Colon (tissue), 2 donors: ENCODE measurements around the gene FATE1.

ENCODE experiments used
- FAIRE-seq: peaks from 2 replicates; lab custom pipeline; 2012; peaks lifted over from hg19 to GRCh38; lab: Jason Lieb, UNC
- donor health status: control.
- donor health status: control.

FATE1 gene

DNA sequence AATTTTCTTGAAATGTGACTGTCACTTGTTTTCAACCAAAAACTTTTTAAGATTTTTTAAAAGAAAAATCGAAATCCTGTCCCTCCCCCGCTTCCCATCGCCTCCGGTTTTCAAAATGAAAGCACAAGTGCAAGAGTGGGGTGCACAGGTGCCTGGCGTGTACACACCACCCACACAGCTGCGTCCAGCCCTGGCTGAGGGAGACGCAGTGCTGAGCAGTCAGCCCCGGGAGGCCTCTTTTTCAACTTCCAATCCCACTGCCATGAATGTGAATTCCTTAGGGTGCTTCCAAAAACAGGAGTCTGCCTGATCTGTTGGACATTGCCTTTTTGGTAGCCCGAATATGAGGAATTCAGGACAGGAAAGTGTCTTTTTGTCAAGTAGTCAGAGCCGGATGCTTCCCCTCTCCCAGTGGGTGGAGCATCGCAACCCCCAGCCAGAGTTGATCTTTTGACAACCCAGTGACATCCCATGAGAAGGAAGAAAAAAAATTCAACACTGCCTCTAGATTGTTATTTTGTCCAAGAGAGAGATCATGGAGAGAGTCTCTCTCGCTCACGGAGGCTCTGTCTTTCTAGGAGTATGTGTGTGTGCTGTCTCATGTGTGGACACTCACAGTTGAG, 11.7 kb upstream of the FATE1 start:
- no peak for FAIRE-seq

DNA sequence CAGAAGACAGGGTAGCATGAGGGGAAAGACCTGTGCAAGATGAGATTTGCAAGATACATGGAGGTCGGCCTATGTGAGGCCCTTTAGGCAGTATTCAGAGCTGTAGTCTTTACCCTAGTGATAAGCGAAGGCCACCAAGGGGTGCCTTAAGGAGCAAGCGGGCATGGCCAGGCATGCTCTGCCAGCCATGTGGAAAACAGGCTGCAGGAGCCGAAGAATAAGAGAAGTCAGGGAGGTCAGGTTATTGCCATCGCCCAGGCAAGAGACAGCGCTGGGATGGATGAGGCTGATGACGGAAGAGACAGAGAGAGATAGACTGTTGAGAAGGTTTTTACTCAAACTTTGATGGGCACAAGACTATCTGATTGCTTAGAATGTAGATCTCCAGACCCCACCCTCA, 7.0 kb upstream of the FATE1 start:
- no peak for FAIRE-seq

DNA sequence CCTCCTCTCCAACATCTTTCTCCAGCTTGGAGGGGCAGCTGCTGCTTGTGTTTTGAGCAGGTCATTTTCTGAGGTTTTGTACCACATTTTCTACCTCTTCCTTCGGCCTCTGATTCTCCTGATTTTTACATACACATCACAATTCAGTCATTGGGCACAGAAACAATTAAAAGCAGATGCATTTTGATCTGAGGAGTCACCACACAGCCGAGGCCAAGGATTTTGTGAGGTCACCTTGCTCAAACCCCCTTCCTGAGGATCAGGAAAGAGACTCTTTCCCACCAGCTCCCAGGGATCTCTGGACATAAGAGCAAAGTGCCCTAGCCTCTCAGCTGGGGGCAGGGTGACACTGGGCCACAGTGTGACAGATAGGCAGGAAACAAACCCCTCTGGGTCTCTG, 5.4 kb upstream of the FATE1 start:
- no peak for FAIRE-seq

DNA sequence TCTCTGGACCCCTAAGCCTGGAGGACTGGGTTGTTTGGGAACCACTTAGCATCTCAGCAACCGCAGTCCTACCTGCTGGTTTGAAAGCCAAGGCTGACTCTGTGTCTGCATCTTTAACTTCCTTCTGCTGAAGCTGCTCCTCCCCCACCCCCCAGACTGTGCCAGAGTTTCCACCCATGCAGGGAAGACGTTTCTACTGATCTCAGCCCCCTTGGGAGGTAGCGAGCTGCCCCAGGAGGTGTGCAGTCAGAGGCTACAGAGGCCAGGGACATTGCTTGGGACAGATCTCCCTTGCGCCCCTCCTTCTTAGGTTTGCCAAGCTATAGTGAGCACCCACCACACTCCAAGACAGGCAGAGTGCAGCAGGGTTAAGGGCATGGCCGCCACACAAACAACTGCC, 4.7 kb upstream of the FATE1 start:
- FAIRE-seq, result no peak

- no peak for FAIRE-seq
Observed at GRCh38 chrX:151711787-151712186, 4.0 kb upstream of the FATE1 start.

DNA sequence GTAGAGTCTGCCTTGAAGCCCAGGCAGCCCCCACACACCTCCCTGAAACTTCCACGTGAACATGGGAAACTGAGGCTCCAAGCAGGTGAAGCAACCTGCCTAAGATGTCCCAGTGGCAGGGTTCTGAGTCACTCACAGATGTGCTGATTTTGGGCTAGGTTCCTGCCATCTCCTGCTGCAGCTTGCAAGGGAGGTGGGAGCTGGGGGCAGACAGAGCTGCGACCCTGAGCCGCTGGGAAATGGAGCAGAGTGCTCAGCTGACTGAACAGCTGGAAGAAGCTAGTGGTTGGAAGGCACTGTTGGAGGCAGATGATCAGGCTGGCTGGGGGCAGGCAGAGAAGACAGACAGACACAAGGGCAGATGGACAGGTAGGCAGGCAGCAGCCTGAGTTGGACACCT, 3.6 kb upstream of the FATE1 start:
- no peak for FAIRE-seq

DNA sequence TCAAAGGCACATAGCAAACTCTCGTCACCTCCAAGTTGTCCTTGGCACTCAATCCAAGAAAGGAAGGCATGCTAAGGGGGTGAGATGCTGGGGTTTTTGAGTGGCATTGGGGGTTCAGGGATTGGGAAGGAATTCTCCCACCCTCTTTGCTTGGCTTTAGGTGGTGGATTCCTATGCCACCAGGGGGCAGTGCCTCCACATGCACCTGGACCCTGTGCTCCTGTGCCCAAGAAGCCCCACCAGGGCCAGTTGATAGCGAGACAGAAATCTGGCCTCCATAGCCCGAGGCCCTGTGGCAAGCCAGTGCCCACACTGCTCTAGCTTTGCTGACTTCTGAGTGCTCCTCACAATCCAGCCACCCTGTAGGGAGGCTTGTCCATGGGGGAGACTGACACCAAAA, 2.0 kb upstream of the FATE1 start:
- FAIRE-seq, result no peak

GRCh38 chrX:151714362-151714761, 1.5 kb upstream of the FATE1 start:
- no peak for FAIRE-seq

DNA sequence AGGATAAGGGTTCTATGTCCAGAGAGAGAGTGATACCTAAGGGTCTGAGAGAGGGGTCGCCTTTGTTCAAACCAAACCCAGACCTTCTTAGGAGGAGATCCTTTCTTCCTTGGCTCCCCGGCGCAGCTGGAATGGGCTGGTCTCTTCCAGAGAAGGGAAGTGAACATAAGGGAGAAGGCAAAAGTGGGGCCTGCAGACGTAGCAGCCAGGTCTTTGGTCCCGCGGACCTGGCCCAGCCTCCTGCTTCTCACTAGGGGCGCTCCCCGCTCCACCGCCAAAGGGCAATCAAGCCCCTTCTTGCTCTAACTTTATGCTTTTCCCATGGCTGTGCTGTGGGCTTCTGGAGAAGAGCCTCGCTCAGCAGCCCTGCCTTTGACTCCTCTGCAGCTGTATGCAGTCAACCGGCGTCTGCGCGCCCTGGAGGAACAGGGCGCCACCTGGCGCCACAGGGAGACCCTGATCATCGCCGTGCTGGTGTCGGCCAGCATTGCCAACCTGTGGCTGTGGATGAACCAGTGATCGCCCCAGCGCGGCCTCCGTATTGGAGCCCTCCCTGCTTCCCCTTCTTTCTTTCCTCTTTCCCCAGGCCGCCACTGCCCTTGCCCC, 6.5 kb downstream of the FATE1 start:
- FAIRE-seq, result no peak

- no peak for FAIRE-seq
Observed at GRCh38 chrX:151723156-151723760, 7.4 kb downstream of the FATE1 start.

DNA sequence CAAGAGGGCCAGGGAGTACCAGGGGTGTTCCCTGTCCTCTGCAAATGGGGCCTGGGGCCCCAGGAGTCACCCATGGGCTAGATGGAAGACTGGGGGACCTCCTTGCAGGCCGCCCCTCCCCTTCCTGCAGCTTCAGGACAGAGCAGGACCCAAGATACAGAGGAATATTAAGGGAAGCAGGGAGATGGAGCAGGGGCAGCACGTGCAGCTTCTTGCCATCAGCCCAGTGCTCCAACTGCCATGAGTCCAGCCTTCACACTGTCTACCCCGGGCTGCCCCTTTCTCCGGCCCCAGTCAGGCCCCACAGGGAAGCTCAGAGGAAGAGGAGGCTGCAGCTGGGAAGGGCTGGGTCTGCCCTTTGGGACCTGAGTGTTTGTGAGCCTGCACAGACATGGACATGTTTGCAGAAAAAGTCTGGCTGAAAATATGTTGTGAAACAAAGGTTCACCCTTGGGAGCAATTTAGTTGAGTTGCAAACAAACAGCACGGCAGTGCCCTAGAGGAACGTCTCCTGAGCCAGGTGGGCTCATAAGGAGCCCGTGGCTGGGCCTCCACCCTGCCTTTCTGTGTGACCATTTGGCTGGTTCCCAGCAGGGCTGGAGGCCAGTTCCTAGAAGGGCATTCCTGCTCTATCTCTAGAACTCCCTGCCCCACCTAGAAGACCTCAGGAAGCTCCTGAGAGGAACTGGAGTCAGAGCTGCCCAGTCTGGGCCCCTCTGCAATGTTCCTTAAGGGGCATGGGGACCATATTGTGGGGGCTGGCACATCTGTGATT, 8.9 kb downstream of the FATE1 start:
- no peak for FAIRE-seq

DNA sequence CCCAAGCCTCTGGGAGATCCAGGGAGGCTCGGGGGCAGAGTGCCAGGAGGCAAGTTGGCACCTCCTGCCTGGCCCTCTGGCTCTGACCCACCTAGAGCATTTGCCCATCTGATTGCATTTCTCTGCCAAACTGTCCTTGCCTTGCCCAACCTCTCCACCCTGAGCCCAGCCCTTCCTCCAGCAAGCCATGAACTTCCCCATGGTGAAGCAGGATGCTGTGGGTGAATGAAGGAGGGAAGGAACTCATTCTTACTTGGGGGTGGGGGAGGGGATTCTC, 9.4 kb downstream of the FATE1 start:
- no peak for FAIRE-seq

GRCh38 chrX:151726751-151727150, 10.9 kb downstream of the FATE1 start:
- no peak for FAIRE-seq

DNA sequence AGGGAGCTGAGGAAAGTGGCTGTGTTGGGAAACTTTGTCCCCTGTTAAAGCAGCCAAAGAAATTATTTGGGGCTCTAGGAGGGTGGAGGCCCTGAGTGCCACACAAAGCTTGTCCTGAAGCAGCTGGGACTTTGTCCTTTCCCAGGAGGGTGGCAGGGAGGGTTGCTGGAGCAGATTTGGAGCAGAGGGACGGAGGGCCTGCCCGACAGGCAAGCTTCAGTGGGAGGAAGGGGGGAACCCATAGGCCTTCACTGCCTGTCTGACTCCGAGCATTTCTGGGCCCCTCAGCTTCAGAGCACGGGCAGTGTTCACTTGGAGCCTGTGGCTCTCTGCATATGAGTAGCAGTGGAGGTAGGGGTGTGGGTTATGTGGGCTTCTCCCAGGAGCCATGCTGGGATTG, 11.5 kb downstream of the FATE1 start:
- no peak for FAIRE-seq

- no peak for FAIRE-seq
Observed at GRCh38 chrX:151729056-151729725, 13.4 kb downstream of the FATE1 start.

DNA sequence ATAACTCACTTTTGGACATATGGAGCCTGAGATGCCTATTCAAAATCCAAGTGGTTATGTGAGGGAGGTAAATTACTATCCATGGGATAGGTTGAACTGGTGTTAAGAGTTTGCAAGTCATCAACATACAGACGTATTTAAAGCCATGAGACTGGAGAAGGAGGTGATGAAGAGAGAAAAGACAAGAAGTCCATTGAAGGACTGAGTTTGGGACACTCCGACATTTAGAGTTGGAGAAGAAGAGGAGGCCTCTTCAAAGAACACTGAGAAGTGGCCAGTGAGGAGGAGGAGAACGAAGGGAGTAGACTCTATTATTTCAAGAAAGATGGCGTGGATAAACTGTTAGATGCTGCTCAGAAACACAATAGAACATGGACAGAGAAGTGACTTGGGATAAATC, 18.6 kb downstream of the FATE1 start, which contains the start of gene CNGA2:
Gene CNGA2, plus strand, starts transcription at position 301 of the 400 bp plus-strand sequence. CDS start 3,738 bp downstream, outside the sequence.
- no peak for FAIRE-seq

DNA sequence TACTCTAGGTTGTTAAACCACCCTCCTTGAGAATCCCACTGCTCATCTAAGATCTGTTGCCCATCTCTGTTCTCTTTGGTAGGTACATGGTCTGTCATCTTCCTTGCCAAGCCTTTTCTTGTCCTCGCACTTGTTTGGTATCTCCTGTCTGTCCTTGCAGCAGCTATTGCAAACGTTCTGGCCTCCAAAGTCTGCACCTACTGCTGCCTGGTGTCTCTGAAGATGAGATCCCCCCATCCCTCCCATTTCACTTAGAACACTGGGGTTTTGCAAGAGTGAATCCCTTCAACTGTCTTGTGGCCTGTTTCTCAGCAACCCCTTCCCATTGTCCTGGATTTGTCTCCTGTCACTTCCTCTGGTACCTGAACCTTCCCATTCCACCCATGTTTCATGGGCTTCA, 19.4 kb downstream of the FATE1 start:
- no peak for FAIRE-seq

DNA sequence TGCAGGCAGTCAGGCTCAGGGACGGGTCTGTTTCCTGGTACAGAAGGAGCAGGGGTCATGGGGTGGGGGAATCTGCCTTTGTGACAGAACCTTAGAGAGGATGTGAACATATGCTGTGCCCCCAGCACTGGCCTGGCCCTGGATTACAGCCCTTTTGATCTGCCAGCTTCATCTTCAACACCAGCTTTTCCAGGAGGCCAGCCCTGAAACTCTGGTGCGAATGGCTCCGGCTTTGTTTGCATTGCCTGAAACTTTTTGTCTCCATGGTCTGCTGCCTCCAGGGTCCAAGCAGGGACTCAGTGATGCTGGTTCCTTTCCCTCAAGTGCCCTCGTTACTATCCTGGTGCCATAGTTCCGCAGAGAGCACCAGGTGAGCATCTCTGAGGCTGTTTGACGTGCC, 20.9 kb downstream of the FATE1 start:
- no peak for FAIRE-seq

- no peak for FAIRE-seq
Observed at GRCh38 chrX:151737494-151737893, 21.7 kb downstream of the FATE1 start.

- no peak for FAIRE-seq
Observed at GRCh38 chrX:151738751-151739150, 22.9 kb downstream of the FATE1 start.

DNA sequence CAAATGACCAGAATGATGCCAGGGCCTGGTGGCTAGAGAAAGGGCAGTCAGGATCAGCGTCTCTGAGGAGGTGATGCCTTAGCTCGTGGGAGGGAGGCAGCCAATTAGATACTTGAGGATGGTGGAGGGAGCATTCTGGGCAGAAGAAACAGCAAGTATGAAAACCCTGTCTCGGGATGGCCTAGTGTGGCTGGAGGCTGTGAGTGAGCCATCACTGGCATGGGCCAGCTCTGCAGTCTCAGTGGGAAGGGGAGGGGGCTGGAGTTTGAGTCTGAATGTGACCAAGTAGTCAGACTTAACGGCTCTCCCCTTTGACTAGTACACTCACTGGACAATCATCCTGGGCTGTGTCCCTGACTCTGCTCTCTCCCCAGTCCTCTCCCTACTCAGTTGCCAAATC, 25.8 kb downstream of the FATE1 start:
- FAIRE-seq, result no peak

GRCh38 chrX:151742311-151742710, 26.5 kb downstream of the FATE1 start:
- no peak for FAIRE-seq
